CD4-positive, alpha-beta T cell treated with Interleukin-10 for 1 hour (primary cell): ENCODE measurements around the gene PLA2G4B.

Source experiments
- DNase-seq: peaks from one replicate; pipeline ENCODE4 v3.0.0-alpha.2; 2020

PLA2G4B gene

GRCh38 chr15:41838400-41838897 lies at the start of gene PLA2G4B:
PLA2G4B (plus strand) TSS chr15:41838847; CDS start chr15:41838914, 67 bp downstream.
- no peak for DNase-seq

- DNase-seq: no peak
Observed at GRCh38 chr15:41789236-41789635, 49.4 kb upstream of the PLA2G4B start.

GRCh38 chr15:41789662-41790061 lies 49.0 kb upstream of the PLA2G4B start:
- no peak for DNase-seq

DNA sequence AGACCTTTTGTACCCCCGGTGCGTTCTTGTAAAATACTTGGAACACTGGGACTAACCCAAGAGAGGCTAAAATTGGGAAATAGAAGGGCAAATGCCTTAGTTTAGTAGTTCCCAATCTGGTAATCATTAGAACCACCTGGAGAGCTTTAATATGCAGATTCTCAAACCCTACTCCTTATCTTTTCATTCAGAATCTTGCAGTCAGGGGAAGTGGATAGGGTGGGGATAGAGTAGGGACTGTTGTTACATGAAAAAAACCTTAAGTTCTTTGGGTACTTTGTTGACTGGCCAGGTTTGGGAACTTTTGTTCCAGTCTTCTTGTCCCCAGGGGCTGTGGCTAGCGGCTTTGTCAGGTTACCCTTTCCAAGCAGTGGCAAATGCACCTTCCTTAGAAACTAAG lies 48.5 kb upstream of the PLA2G4B start:
- no peak for DNase-seq

DNA sequence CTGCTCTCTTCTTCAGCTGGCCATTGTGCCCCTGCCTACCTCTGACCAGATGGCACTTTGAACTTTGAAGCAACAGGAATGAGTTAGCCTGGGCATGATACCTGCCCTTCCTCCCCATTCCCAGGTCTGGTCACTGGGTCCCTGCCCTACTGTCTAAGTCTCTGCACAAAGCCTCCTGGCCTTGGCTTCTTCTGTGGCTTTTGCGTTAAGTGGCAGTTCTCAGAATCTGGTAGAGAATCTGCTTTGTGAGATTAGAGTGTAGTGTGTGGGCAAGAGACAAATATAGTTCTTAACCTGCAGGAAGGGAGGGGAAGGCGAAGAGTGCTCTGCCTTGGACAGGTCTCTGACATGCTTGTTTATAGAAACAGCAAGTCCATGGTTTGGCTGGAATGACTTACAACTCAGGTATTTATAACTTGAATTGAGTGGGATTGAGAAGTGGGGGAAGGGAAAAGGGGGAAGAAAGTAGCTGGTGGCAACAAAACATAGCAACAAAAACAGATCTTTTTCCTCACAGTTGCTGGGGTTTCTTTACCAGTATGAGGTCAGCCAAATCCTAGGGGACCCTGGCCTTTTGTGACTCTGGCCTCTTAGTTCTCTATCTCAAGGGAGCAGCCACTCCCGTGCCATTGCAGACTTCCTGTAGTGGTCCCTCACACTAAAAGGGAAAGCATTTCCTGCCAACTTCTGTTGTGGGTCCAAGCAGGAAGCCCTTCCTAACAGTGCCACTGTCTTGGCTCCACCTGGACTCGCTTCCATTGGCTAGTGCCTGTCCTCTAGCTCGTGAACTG lies 47.7 kb upstream of the PLA2G4B start:
- no peak for DNase-seq

- no peak for DNase-seq
Observed at GRCh38 chr15:41791547-41791937, 47.1 kb upstream of the PLA2G4B start.

DNA sequence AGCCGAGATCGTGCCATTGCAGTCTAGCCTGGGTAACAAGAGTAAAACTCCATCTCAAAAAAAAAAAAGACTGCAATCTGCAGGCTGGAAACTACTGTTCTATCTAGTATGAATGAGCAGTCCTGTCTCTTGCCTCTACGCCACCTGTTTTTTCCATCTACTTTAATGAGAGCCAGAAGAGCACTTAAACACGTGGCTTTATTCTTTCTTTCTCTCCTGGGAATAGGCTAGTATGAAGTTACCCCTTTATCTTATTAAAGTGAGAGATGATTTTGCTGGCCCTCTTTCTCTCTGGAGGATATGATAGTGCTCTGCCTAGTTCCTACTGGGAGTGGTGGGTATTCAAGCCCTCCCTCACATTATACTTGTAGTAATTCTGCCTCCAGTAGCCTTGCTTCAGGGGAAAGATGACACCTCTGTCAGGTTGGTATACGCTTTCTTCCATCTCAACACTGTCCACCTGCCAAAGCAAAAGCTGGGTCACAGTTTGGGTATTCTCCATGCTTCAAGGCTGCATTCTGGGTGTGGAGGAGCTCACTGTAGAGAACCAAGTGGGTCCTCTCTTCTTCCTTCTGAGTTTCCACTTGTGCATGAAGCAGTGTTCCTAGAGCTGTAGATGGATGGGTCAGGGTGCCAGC lies 46.5 kb upstream of the PLA2G4B start:
- DNase-seq: no peak

- no peak for DNase-seq
Observed at GRCh38 chr15:41794081-41794480, 44.6 kb upstream of the PLA2G4B start.

- no peak for DNase-seq
Observed at GRCh38 chr15:41795996-41796856, 42.4 kb upstream of the PLA2G4B start.

- no peak for DNase-seq
Observed at GRCh38 chr15:41797201-41797944, 41.3 kb upstream of the PLA2G4B start.

DNA sequence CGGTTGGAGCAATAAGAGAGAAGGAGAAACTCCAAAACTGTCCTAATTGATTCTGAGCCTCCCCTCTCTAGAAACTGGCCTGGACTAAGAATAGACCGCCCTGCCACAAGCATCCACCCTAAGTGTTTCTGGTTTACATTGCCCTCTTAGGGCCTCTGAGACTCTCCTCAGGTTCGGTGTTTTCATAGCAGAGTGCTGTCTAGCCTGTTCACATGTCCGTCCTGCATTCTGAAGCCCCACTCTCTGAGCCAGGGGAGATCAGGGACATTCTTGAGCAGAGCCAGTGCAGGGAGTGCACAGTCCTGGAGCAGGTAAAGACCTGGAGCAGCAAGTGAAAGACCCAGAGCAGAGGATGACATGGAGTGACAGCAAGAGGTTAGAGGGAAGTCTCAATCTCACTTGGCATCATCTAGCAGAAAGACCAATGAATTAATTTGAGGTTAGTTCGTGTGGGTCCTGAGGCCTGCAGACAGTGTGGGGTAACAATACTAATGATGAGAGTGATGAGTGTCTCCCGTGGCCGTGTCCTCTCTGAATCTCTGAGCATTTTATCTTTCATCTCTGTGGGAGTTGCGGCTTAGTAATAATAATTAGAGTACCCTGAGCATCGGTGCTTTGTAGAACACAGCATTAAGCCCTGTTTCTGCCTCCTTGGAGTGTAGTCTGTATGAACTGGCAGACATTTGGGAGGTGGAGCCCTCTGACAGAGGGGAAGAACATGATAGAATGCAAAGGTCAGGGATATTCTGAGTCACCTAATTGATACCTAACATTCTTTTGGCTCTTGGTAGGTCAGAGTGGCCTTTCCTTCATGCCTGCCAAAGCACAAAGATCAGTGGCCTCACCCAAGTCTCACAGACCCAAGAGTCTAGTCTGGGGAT lies 39.8 kb upstream of the PLA2G4B start:
- no peak for DNase-seq

DNA sequence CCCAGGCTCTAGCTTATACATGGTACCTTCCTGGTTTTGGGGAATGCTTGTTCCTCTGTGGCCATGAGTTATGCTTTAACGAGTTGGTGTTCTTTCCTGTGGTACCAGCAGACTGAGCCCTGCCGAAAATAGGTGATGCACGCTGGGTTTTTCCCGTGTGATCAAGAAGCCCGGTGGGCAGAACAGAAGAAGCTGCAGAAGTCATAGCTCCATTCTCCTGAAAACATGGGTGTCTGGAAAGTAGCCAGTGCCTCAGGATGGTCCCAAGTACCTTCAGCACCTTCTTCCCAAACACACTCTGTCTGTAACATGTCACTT lies 39.2 kb upstream of the PLA2G4B start:
- DNase-seq: no peak

GRCh38 chr15:41801185-41801584 lies 37.5 kb upstream of the PLA2G4B start:
- no peak for DNase-seq

GRCh38 chr15:41801850-41802455 lies 36.7 kb upstream of the PLA2G4B start:
- DNase-seq: no peak

DNA sequence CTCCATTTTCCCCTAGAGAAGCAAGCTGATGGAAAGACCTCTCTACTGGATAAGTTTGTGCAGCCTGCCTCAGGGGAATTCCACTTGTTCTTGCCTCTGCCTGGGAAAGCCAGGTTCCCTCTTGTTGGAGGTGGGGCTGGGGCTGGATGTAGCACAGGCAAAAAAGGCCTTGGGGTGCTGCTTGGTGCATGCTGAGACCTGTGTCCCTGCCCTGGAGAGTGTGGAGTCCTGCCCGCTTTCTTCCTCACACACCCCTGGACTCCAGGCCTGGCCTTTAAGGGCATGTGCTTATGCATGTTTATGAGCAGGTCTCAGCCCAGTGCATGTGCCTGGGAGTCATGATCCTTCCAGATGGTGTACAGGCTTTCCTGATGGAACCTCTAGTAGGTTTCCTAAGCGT lies 34.3 kb upstream of the PLA2G4B start:
- no peak for DNase-seq

GRCh38 chr15:41804916-41805666 lies 33.6 kb upstream of the PLA2G4B start:
- no peak for DNase-seq

- DNase-seq: no peak
Observed at GRCh38 chr15:41805711-41806110, 32.9 kb upstream of the PLA2G4B start.

GRCh38 chr15:41806291-41807181 lies 32.1 kb upstream of the PLA2G4B start:
- DNase-seq: no peak

- DNase-seq: no peak
Observed at GRCh38 chr15:41809121-41809520, 29.5 kb upstream of the PLA2G4B start.
